GM12892 (cell line): ENCODE data around the gene SMURF2.

ENCODE experiments used
- POLR2A ChIP-seq: IDR thresholded peaks from 2 replicates; pipeline ENCODE4 v1.6.1; 2011; ENCODE audit warnings: low read depth, low read length, control low read depth
- POLR2AphosphoS5 ChIP-seq: IDR thresholded peaks from 2 replicates; pipeline ENCODE4 v1.6.1; 2011; ENCODE audit warnings: low read depth, low read length, control low read depth
- TAF1 ChIP-seq: IDR thresholded peaks from 2 replicates; pipeline ENCODE4 v1.6.1; 2011; ENCODE audit warnings: low read depth, mild to moderate bottlenecking, control low read depth, low read length, borderline replicate concordance

DNA sequence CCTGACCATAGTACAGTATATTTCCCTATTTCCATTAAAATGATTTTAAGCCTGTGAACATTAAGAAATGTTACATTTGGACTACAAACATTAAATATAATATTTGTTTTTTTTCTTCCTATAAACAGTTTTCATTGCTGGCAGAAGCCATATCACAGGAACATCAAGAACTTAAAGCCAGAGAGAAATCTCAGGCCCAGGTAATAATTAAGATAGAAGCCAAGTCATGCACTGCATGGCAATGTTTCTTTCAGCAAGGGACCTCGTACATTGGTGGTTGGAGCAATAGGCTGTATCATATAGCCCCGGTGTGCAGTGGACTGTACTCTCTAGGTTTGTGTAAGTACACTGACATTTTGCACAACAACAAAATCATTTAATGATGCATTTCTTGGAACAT, 125.2 kb downstream of the SMURF2 start:
- no peak for TF ChIP-seq POLR2A
- no peak for TF ChIP-seq TAF1
- TF ChIP-seq POLR2AphosphoS5, result no peak
